ENCODE results near the gene CHD6.

CHD6 gene

DNA sequence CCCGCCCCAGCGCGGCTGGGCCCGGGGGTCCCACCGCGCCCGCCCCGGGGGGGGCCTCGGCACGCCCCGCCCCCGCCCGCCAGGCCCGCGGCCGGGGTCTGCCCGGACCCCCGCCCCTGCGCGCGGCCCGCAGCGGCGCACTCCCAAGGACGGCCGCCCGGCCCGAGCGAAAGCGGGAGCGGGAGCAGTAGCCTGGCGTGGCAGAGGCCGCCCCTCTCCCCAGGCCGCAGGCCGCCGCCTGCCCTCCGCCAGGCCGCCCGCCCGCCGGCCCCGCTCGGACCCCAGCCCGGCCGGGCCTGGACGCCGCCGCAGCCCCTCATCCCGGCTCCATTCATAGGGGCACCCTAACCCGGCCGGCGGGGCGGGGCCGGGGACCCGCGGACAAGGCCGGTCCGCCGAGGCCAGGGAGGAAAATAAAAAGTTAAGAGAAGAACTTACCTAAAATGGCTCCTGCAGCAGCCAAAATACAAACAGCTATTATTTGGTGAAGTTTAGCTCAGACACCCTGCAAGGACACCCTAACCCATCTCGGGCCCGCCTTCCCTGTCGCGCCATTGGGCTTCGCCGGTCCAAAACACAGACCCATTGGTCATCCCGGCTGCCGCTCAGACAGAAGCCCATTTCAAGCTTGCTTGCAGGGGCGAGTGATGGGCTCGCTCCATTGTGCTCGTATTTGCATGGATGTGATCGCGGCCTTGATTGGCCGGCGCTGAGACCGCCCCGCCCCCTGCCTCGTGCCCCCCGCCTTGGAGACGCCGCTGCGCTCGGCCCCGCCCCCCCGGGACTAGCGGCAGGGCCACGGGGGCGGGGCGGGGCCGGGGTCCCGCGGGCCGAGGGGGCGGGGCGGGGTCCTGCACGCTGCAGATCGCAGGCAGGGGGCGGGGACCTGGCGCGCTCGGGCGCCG, at the start of gene CHD6:
TSS of gene CHD6 (minus strand) at position 476 of the 905 bp plus-strand sequence. CDS start 67,040 bp downstream, outside the sequence.
- peak; percentile 58 for FAIRE-seq

GRCh38 chr20:41664584-41664983, 46.4 kb upstream of the CHD6 start:
- FAIRE-seq = no peak

- FAIRE-seq = no peak
These were observed 39.5 kb upstream of the CHD6 start for GRCh38 chr20:41657655-41658054.

DNA sequence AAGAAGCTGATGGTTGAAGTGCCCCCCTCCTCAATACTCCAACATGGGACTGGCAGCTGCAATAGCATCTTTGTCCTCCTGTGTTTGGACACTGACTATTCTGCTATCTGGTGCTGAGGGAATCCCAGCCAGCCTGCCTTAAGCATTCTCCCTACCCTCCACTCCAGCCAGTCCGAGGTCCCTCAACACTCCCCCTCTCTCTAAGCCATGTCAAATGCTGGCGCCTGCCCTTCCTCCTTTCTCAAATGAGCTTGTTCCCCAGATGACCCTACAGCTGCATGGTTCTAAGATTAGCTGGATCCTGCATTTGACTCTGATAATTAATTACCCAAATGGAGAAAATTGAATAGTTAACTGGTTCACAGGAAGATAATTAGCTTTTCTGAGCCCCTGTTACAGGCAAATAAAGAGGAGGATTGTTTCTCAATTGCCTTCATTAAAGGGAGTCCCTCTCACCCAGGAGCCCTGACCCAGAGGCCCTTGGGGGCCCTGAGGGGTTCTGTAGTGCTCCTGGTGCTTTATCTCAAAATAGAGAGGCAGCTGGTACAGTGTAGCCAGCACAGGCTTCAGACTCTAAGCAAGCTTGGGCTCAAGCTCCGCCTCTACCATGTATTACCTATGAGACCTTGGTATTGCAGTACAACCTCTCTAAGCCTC, 37.9 kb upstream of the CHD6 start:
- no peak for FAIRE-seq

DNA sequence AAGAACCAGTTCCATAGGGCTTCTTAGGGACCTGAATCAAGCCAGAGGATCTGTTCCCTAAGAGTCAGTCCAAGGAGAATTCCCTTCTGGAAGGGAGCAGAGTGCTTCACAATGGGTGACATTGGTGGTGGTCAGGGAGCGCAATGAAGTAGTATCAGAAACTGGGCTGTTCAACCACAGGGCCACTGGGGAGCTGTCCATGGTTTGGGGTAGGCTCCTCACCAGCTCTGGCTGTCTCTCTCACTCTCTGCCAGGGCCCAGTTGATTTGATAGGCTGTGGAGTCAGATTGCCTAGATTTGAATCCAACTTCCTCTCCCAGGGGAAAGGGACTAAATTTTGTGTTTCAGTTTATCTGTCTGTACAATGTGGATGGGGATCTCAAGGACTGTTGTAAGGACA, 36.7 kb upstream of the CHD6 start:
- no peak for FAIRE-seq

DNA sequence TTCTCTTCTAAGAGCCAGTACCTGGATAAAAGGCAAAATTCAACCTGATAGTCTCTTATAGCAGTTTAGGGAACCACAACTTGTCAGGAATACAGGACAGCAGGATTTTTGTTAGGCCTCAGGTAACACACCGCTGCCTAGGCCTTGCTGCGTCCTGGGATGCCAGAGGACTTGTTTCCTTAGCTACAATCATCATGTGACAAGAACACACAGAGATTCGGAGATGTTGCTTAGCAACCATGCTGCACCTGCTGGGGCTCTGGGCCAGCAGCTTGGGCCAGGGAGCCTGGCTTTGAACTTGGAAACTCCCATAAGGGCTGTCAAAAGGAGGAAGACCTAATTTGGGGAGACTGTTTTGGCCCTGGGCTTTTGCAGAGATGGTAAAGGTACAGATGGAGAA, 36.1 kb upstream of the CHD6 start:
- FAIRE-seq = no peak

DNA sequence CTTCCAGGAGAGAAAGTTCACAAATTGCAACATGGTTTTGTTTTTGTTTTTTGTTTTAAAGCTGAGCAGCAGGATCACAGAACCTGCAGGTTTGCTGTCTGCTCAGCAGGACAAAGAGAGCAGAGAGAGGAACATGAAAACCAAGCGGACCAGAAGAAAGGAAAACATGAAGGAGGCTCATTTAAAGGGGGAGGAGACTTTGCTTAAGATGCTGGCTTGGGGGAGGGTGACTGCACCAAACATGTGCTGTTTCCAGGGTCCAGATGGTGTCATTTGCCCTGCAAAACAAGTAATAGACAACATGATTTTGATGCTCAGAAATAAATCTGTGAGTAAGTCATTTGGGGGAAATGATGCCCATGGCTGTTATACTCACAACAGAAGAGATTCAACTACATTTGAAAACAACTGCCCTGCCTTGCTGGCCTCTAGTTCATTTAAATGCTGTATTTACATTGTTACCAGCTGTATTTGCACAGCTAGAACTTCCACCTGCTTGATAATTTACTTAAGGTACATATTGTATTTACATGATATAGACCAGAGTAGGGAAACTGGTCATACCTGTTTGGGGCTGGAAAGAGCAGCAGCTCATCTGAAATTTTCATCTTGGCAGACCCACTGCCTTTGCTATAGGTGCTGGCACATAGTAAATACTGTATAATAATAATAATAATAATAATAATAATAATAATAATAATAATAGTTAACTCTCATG, 32.2 kb upstream of the CHD6 start:
- no peak for FAIRE-seq

DNA sequence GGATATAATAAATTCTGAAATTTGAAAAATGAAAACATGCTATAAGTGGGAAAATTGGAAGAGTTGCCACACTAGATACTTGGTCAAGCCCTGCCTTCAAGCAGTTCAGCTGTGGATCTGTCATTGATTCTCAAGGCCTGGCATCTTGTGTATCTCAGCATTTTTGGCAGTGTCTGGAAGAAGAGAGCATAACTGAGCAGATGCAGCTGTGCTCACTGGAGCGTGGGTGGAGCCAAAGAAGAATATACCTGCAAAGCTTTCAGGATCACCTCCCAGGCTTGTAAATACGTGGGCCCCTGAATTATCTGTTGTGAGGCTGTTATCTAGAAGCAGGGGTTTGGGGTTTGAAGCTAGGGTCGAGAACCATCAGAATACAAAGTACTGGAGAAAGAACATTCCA, 31.3 kb upstream of the CHD6 start:
- FAIRE-seq = no peak

GRCh38 chr20:41645372-41645771, 27.2 kb upstream of the CHD6 start:
- FAIRE-seq = no peak

- FAIRE-seq = no peak
These were observed 25.3 kb upstream of the CHD6 start for GRCh38 chr20:41643504-41643938.

- FAIRE-seq = no peak
These were observed 21.5 kb upstream of the CHD6 start for GRCh38 chr20:41639630-41640029.

DNA sequence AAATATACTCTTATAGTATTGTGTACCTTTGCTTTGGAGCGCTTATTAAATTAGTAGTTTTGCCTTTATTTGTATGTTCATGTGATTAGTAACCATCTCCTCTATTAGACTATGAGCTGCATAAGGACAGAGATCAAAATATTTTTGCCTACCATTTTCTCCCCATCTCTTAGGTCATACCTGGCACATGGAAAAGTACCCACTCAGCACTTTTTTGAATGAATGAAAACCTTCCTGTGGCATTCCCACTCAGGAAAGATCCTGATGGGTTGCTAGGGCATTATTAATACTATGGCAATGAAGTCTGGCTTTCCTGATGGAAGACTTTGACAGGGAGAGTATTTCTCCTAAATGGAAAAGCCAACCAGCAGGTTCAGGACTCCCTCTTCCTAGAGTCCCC, 20.3 kb upstream of the CHD6 start:
- FAIRE-seq = no peak

- no peak for FAIRE-seq
These were observed 17.0 kb upstream of the CHD6 start for GRCh38 chr20:41635158-41635557.

DNA sequence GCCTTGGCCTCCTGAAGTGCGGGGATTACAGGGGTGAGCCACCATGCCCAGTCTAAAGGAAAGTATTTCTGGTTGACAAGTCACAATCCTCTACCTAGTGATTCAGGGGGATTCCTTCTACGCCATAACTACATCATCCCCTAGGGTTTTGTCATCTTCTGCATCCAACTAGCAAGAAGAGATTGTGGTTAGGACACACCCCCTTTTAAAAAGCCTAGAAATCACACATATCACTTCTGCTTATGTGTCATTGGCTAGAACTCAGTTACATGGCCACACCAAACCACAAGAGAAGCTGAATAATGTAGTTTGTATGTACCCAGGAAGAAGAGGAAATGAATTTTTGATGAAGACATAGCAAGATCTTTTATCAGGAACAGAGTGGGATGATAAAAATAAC, 14.7 kb upstream of the CHD6 start:
- FAIRE-seq = no peak

- FAIRE-seq = no peak
These were observed 13.6 kb upstream of the CHD6 start for GRCh38 chr20:41631826-41632225.

- FAIRE-seq = no peak
These were observed 12.7 kb upstream of the CHD6 start for GRCh38 chr20:41630846-41631245.

- no peak for FAIRE-seq
These were observed 9.6 kb upstream of the CHD6 start for GRCh38 chr20:41627611-41628244.

GRCh38 chr20:41627001-41627495, 8.9 kb upstream of the CHD6 start:
- no peak for FAIRE-seq

DNA sequence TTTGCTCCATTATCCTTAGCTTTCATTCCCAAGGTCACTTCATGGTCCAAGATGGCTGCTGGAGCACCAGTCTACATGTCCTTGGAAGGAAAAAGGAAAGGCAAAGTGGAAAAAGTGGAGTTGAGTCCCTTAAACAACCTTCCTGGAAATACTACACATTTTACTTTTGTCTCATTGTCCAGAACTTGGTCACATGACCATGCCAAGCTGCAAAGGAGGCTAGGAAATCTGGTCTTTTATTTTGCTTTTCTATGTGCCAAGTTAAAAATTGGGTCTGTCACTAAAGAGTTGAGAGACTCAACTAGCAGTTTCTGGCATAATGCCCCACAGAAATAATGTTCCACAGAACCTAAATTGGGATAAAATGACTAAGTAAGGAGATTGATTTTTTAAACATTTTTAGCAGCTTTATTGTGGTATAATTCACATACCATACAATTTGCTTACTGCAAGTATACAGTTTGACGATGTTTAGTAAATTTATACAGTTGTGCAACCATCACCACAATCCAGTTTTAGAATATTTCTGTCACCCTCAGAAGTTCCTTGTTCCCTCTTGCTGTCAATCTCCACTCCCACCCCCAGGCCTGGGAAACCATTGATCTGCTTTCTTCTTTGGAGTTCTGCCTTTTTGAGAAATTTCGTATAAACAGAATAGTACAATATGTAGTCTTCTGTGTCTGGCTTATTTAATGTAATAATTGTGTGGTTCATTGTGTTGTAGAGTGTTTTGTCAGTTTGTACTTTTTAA, 5.6 kb upstream of the CHD6 start:
- no peak for FAIRE-seq

DNA sequence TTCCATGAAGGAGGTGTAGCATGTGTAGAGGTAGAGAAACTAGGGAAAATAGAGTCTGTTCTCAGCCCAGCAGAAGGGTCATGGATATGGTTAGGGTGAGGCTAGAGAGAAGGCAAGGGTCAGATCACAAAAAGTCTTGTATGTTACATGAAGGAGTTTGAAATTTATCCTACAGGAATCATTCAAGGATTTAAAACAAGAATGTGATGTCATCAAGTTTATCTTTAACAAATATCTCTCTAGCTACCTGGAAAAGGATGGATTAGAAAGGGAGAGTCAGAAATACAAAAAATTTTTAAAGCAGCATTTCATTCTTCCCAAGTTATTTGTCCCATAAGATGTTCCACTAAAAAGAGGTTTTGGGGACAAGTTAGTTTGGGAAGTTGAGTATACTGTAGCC, 4.4 kb upstream of the CHD6 start:
- no peak for FAIRE-seq

GRCh38 chr20:41621971-41622370, 3.8 kb upstream of the CHD6 start:
- FAIRE-seq = no peak

GRCh38 chr20:41621421-41621820, 3.2 kb upstream of the CHD6 start:
- no peak for FAIRE-seq
